Peyer's patch (tissue), 4 donors: Measurements from ENCODE around the gene LMTK3.

Source experiments
- POLR2A ChIP-seq, 2 donors: fragments of 450-650 bp; IDR thresholded peaks; one replicate each; pipeline ENCODE4 v1.5.1; 2017; ENCODE audit warnings: antibody characterized with exemption in 2 of 2, mild to moderate bottlenecking in 2 of 2, moderate library complexity in 2 of 2
- TF ChIP-seq, protein P1 (sequence below), 6 experiments: fragments of 450-650 bp in 4 of 6; fragments of 200-600 bp in 2 of 6; sonication (generic) in 1 of 6; IDR thresholded peaks; one replicate each; pipeline ENCODE4 v1.5.1; 2017 to 2019; ENCODE audit warnings: antibody characterized with exemption in 6 of 6, mild to moderate bottlenecking in 3 of 6, moderate library complexity in 1 of 6

DNA sequence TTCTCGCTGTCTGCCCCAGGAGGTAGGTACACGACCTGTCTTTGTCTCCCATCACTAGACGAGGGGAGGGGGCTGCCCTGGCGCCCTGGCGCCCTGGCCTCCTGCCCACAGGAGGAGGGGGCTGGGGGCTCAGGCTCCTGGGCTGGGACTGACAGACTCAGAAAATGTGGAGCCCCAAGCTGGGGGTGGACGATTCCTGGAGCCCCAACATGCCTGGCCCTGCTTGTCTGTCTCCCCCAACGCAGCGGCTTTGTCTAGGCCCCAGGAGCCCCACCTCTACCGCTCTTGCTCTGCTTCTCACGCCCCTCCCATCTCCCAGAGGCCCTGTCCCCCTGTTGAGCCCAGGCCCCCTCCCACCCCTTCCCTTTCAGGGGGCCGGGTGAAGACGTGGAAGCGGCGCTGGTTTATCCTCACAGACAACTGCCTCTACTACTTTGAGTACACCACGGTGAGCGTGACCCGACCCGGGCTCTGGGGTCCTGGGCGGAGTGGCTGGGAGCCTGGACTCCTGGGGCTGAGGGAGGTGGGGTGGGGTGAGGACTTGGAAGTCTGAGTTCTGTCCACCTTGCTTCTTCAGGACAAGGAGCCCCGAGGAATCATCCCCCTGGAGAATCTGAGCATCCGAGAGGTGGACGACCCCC is 33.8 kb downstream of the LMTK3 start:
- TF ChIP-seq, protein P1, sequence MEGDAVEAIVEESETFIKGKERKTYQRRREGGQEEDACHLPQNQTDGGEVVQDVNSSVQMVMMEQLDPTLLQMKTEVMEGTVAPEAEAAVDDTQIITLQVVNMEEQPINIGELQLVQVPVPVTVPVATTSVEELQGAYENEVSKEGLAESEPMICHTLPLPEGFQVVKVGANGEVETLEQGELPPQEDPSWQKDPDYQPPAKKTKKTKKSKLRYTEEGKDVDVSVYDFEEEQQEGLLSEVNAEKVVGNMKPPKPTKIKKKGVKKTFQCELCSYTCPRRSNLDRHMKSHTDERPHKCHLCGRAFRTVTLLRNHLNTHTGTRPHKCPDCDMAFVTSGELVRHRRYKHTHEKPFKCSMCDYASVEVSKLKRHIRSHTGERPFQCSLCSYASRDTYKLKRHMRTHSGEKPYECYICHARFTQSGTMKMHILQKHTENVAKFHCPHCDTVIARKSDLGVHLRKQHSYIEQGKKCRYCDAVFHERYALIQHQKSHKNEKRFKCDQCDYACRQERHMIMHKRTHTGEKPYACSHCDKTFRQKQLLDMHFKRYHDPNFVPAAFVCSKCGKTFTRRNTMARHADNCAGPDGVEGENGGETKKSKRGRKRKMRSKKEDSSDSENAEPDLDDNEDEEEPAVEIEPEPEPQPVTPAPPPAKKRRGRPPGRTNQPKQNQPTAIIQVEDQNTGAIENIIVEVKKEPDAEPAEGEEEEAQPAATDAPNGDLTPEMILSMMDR (IDR thresholded peaks at IDR 0.05): no peak
- no peak for TF ChIP-seq POLR2A (IDR thresholded peaks at IDR 0.05)
